ENCODE results near the gene SUPT5H.
A peak's percentile ranks its signal among the peaks of the same experiment; 100 is the strongest.
"Not testable (repeated sequence)": the region's sequence is repeated elsewhere in the genome, so short reads cannot be mapped to it uniquely, and the experiment has no call there.

Gene SUPT5H

GRCh38 chr19:39444598-39445195 lies 685 bp upstream of the SUPT5H start:
- Histone ChIP-seq H3K9me3 (ENCODE audit: low read length) (no peaks in the 10 kb centered on the region), H3K27me3 (ENCODE audit: insufficient read depth, low read length) (no peaks in the 10 kb centered on the region), H2AFZ (ENCODE audit: low read depth, low read length) (no peak overlapping the region), H3K4me3 (ENCODE audit: low read length) (peak overlapping the region; percentile 89), H3K4me1 (ENCODE audit: insufficient read depth, low read length) (peaks cover 19% of the 10 kb centered on the region), H3K36me3 (ENCODE audit: insufficient read depth, low read length) (peaks cover 19% of the 10 kb centered on the region)

DNA sequence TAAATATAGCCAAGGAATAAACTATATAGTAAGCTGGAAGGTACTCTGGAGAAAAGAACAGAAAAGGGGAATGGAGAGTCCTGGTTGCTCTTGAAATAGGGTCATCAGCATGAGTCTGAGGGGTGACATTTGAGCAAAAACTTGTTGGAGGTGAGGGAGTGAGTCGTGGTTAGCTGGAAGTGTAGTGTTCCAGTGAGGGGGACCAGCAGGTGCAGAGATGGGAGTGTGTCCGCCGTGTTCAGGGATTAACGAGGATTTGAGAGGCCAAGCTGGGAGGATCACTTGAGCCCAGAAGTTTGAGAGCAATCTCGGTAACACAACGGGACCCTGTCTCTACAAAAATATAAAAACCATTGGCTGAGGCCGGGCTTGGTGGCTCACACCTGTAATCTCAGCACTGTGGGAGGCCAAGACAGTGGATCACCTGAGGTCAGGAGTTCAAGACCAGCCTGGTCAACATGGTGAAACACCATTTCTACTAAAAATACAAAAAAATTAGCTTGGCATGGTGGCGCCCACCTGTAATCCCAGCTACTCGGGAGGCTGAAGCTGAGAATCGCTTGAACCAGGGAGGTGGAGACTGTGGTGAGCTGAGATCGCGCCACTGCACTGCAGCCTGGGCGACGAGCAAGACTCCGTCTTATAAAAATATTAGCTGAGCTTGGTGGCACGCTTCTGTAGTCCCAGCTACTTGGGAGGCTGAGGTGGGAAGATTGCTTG lies 1.1 kb downstream of the SUPT5H start:
- peaks cover 19% of the 10 kb centered on the region for H3K36me3 ChIP-seq (ENCODE audit: insufficient read depth, low read length)
- peaks cover 19% of the 10 kb centered on the region for H3K4me1 ChIP-seq (ENCODE audit: insufficient read depth, low read length)
- H3K4me3 ChIP-seq (ENCODE audit: low read length), result peak overlapping the region; percentile 89
- H3K27me3 ChIP-seq (ENCODE audit: insufficient read depth, low read length), result no peaks in the 10 kb centered on the region
- H3K9me3 ChIP-seq (ENCODE audit: low read length), result no peaks in the 10 kb centered on the region
- no peak overlapping the region for H2AFZ ChIP-seq (ENCODE audit: low read depth, low read length)

DNA sequence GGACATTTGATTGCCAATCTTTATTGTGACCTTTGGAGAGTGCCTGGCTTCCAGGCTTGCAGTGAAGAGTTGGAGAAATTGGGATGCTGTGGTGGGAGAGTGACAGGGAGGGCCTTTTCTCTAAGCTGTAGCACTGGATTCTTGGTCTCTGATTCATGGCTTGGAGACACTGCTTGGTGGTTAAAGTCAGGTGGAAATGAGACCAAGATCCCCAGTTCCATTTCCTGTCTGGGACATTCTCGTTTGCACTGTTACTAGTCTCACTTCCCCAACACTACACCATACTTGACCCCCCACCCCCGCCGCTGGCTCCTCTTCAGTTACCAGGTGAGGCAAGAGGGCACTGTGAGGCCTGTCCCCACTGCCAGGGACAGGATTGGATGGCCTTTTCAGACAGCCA lies 2.9 kb downstream of the SUPT5H start:
- Histone ChIP-seq H3K9me3 (ENCODE audit: low read length) (no peaks in the 10 kb centered on the region), H3K4me3 (ENCODE audit: low read length) (no peak overlapping the region), H3K4me1 (ENCODE audit: insufficient read depth, low read length) (peaks cover 19% of the 10 kb centered on the region), H2AFZ (ENCODE audit: low read depth, low read length) (no peak overlapping the region), H3K36me3 (ENCODE audit: insufficient read depth, low read length) (peaks cover 27% of the 10 kb centered on the region), H3K27me3 (ENCODE audit: insufficient read depth, low read length) (no peaks in the 10 kb centered on the region)

GRCh38 chr19:39449116-39449797 lies 3.9 kb downstream of the SUPT5H start:
- Histone ChIP-seq H3K4me1 (ENCODE audit: insufficient read depth, low read length) (peaks cover 19% of the 10 kb centered on the region), H3K27me3 (ENCODE audit: insufficient read depth, low read length) (no peaks in the 10 kb centered on the region), H3K36me3 (ENCODE audit: insufficient read depth, low read length) (peaks cover 32% of the 10 kb centered on the region), H2AFZ (ENCODE audit: low read depth, low read length) (no peak overlapping the region), H3K9me3 (ENCODE audit: low read length) (no peaks in the 10 kb centered on the region), H3K4me3 (ENCODE audit: low read length) (no peak overlapping the region)

- H3K9me3 ChIP-seq (ENCODE audit: low read length); H2AFZ ChIP-seq (ENCODE audit: low read depth, low read length); H3K4me3 ChIP-seq (ENCODE audit: low read length); H3K27me3 ChIP-seq (ENCODE audit: insufficient read depth, low read length); H3K4me1 ChIP-seq (ENCODE audit: insufficient read depth, low read length): not testable (repeated sequence)
- H3K36me3 ChIP-seq (ENCODE audit: insufficient read depth, low read length), result peaks cover 35% of the 10 kb centered on the region
Observed at GRCh38 chr19:39451257-39451656, 5.9 kb downstream of the SUPT5H start.

- no peaks in the 10 kb centered on the region for H3K27me3 ChIP-seq (ENCODE audit: insufficient read depth, low read length)
- H2AFZ ChIP-seq (ENCODE audit: low read depth, low read length), result no peak overlapping the region
- no peaks in the 10 kb centered on the region for H3K4me1 ChIP-seq (ENCODE audit: insufficient read depth, low read length)
- no peaks in the 10 kb centered on the region for H3K9me3 ChIP-seq (ENCODE audit: low read length)
- H3K4me3 ChIP-seq (ENCODE audit: low read length), result no peak overlapping the region
- H3K36me3 ChIP-seq (ENCODE audit: insufficient read depth, low read length), result peaks cover 69% of the 10 kb centered on the region
Observed at GRCh38 chr19:39463403-39463802, 18.0 kb downstream of the SUPT5H start.

DNA sequence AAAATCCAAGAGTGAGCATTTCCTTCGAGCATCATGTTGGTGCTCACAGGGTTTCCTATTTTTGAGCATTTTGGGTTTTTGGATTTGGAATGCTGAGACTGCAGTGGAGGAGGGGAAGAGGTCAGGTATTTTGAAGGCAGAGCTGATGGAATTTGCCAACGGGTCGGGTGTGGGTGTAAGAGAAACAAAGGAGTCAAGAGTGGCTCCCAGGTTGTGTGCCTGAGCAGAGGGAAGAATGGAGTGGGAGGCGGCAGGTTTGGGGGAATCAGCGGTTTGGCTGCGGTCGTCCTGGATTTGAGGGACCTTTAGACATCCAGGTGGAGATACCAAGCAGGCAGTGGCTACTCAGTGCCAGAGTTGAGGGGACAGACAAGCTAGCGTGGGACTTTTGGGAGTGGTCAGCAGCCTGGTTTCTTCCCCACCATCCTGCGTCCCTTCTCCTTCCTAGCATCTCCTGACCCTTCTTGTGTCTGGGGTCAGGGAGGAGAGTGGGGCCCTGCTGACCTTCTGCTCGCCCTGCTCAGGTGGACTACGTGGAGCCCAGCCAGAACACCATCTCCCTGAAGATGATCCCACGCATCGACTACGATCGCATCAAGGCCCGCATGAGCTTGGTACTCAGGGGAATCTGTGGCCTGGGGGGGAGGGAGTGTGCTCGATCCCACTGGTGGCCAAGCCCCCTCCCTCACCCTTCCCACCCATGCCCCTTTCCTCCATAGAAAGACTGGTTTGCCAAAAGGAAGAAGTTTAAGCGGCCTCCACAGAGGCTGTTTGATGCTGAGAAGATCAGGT lies 20.8 kb downstream of the SUPT5H start:
- H2AFZ ChIP-seq (ENCODE audit: low read depth, low read length), result no peak overlapping the region
- no peaks in the 10 kb centered on the region for H3K4me1 ChIP-seq (ENCODE audit: insufficient read depth, low read length)
- H3K4me3 ChIP-seq (ENCODE audit: low read length), result no peak overlapping the region
- peaks cover 70% of the 10 kb centered on the region for H3K36me3 ChIP-seq (ENCODE audit: insufficient read depth, low read length)
- H3K9me3 ChIP-seq (ENCODE audit: low read length), result no peaks in the 10 kb centered on the region
- no peaks in the 10 kb centered on the region for H3K27me3 ChIP-seq (ENCODE audit: insufficient read depth, low read length)

GRCh38 chr19:39467941-39468340 lies 22.6 kb downstream of the SUPT5H start:
- no peak overlapping the region for H2AFZ ChIP-seq (ENCODE audit: low read depth, low read length)
- no peaks in the 10 kb centered on the region for H3K9me3 ChIP-seq (ENCODE audit: low read length)
- no peaks in the 10 kb centered on the region for H3K4me1 ChIP-seq (ENCODE audit: insufficient read depth, low read length)
- H3K4me3 ChIP-seq (ENCODE audit: low read length), result no peak overlapping the region
- H3K27me3 ChIP-seq (ENCODE audit: insufficient read depth, low read length), result no peaks in the 10 kb centered on the region
- peaks cover 80% of the 10 kb centered on the region for H3K36me3 ChIP-seq (ENCODE audit: insufficient read depth, low read length)

DNA sequence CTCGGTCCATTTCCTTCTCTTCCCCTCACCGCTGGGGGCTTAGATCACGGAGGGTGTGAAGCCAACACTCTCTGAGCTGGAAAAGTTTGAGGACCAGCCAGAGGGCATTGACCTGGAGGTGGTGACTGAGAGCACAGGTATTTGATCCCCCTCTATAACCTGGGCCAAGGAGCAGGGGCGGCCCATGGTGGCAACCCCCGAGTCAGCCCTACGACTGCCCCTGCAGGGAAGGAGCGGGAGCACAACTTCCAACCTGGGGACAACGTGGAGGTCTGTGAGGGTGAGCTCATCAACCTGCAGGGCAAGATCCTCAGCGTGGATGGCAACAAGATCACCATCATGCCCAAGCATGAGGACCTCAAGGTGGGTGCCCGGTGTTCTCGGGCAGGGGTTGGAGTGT lies 23.7 kb downstream of the SUPT5H start:
- Histone ChIP-seq H3K36me3 (ENCODE audit: insufficient read depth, low read length) (peaks cover 86% of the 10 kb centered on the region), H3K27me3 (ENCODE audit: insufficient read depth, low read length) (no peaks in the 10 kb centered on the region), H3K4me1 (ENCODE audit: insufficient read depth, low read length) (no peaks in the 10 kb centered on the region), H3K4me3 (ENCODE audit: low read length) (no peak overlapping the region), H2AFZ (ENCODE audit: low read depth, low read length) (no peak overlapping the region), H3K9me3 (ENCODE audit: low read length) (no peaks in the 10 kb centered on the region)

DNA sequence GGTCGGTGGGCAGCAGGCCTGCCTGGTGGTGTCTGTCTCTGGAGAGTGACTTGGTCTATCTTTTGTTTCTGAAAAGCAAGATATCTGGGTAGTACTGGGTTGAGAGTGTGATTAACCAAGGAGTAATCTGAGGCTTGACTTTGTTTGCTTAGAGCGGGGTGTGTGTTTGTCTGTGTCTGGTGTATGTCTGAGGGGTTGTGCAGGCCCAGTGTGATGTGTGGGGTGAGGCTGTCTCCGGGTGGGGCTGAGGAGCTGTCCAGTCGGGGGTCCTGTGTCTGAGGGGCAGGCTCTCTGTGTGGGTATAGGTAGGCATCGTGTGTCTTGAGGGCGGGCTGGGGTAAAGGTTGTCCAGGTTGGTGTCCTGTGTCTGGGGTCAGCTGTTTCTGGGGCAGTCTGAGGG lies 24.2 kb downstream of the SUPT5H start:
- Histone ChIP-seq H2AFZ (ENCODE audit: low read depth, low read length) (no peak overlapping the region), H3K4me3 (ENCODE audit: low read length) (no peak overlapping the region), H3K9me3 (ENCODE audit: low read length) (no peaks in the 10 kb centered on the region), H3K4me1 (ENCODE audit: insufficient read depth, low read length) (no peaks in the 10 kb centered on the region), H3K27me3 (ENCODE audit: insufficient read depth, low read length) (no peaks in the 10 kb centered on the region), H3K36me3 (ENCODE audit: insufficient read depth, low read length) (peaks cover 89% of the 10 kb centered on the region)

DNA sequence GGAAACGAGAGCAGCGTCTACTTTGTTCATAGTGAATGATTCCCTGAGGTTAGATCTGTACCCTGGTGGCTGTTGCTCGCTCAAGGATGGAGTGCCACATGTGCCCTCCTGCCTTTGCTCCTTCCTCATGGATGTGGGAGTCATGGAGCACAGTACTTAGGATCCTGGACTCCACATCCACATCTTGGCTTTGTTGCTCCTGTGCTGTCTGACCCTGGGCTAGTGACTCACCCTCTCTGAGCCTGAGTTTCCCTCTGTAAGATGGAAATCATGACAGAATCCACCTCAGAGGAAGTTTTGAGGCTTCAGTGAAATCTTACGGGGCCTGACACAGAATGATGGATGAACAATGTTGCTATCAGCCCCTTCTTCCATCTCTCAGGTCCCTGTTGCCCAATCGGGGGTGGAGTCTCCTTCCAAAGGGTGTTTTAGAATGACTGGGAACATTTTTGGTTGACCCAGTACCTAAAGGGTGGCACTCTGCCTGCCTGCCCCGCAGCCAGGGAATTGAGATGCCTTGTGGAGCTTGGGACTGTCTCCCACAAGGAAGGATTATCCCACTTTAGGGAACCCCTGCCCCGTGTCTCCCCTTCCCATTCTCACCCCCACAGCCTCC lies 25.4 kb downstream of the SUPT5H start:
- no peaks in the 10 kb centered on the region for H3K27me3 ChIP-seq (ENCODE audit: insufficient read depth, low read length)
- no peaks in the 10 kb centered on the region for H3K4me1 ChIP-seq (ENCODE audit: insufficient read depth, low read length)
- H3K9me3 ChIP-seq (ENCODE audit: low read length), result no peaks in the 10 kb centered on the region
- H3K36me3 ChIP-seq (ENCODE audit: insufficient read depth, low read length), result peaks cover 85% of the 10 kb centered on the region
- H3K4me3 ChIP-seq (ENCODE audit: low read length), result no peak overlapping the region
- no peak overlapping the region for H2AFZ ChIP-seq (ENCODE audit: low read depth, low read length)

DNA sequence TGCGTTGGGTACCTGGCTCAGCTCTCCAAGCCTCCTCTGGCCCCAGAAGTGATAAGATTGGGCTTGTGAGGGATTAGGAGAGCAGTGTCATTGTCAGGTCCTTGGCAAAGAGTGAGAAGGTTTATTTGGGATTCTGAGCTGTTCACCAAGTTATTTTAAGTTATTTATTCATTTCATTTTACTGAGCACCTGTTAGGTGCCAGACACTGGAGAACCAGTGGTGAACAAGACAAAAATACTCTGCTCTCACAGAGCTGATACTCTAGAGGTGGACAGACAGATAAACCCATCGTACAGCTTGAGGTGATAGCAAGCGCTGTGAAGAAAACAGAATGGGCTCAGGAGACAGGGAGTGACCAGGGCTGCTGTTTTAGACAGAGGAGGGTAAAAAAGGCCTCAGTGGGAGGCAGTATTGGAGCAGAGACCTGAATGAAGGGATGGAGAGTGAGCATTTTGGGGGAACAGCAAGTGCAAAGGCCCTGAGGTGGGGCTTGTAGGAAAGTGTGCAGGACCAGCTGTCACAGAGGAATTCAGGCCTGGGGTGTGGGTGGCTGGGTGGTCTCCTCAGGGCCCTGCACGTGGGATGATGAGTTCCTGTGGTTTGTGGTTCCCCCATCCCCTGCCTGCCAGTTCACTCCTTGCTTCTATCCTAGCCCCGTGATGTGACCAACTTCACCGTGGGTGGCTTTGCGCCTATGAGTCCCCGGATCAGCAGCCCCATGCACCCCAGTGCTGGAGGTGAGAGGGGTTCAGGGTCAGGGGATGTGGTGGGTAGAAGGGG lies 26.6 kb downstream of the SUPT5H start:
- Histone ChIP-seq H3K36me3 (ENCODE audit: insufficient read depth, low read length) (peaks cover 89% of the 10 kb centered on the region), H2AFZ (ENCODE audit: low read depth, low read length) (no peak overlapping the region), H3K4me3 (ENCODE audit: low read length) (no peak overlapping the region), H3K4me1 (ENCODE audit: insufficient read depth, low read length) (no peaks in the 10 kb centered on the region), H3K27me3 (ENCODE audit: insufficient read depth, low read length) (no peaks in the 10 kb centered on the region), H3K9me3 (ENCODE audit: low read length) (no peaks in the 10 kb centered on the region)
